ENCODE measurements around the gene KCNQ1.

DNA sequence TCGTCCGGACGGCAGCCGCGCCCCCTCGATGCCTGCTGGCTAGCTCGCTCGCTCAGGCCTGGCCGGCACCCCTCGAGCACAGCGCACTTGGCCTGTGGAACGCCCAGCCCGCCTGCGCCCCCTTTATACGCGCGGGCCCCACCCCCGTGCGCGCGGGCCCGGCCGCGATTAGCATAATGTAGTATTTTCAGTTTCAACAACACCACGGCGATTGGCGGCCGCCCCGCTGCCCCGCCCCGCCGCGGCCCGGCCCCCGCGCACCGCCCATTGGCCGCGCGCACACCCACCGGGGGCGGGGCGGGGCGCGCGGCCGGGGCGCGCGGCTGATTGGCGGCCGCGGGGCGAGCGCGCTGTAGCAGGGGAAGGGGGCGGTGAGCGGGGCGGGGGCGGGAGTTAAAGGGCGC, 440.9 kb downstream of the KCNQ1 start, which contains the start of gene CDKN1C:
- TF ChIP-seq, protein P1, sequence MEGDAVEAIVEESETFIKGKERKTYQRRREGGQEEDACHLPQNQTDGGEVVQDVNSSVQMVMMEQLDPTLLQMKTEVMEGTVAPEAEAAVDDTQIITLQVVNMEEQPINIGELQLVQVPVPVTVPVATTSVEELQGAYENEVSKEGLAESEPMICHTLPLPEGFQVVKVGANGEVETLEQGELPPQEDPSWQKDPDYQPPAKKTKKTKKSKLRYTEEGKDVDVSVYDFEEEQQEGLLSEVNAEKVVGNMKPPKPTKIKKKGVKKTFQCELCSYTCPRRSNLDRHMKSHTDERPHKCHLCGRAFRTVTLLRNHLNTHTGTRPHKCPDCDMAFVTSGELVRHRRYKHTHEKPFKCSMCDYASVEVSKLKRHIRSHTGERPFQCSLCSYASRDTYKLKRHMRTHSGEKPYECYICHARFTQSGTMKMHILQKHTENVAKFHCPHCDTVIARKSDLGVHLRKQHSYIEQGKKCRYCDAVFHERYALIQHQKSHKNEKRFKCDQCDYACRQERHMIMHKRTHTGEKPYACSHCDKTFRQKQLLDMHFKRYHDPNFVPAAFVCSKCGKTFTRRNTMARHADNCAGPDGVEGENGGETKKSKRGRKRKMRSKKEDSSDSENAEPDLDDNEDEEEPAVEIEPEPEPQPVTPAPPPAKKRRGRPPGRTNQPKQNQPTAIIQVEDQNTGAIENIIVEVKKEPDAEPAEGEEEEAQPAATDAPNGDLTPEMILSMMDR (conservative IDR thresholded peaks at IDR 0.05 in 1 of 2, IDR thresholded peaks at IDR 0.05 in 1 of 2; ENCODE audit: low read depth in 1 of 2, low read length in 2 of 2): no peak
- no peak for TF ChIP-seq EZH2 (IDR thresholded peaks at IDR 0.05; ENCODE audit: low read length, missing control alignments)

Measured in fibroblast of lung (primary cell).